Natural killer cell (primary cell): ENCODE results near the gene LRPAP1. TPM values are rescaled to one million over a fixed set of nuclear protein-coding genes. Genes with fewer than 3 reads are reported as not detected.

Experiments
- ATAC-seq, 3 donors: fragments of 150-1000 bp in 2 of 3; fragments of 200-7000 bp in 1 of 3; cut with Tn5 transposase; 1 replicate in 1 of 3; 2 replicates in 2 of 3; pipeline ENCODE4 v1.10.0; 2021; ENCODE audit warnings: mild to moderate bottlenecking in 2 of 3, moderate library complexity in 2 of 3
- DNase-seq, 2 donors: peaks; one replicate each; pipeline versions ENCODE4 v3.0.0 to v3.0.0-alpha.2; 2013 to 2021; ENCODE audit warnings: mixed read lengths in 1 of 2
- H3K27ac ChIP-seq: one replicate; pipeline ENCODE4 v1.5.1; 2013; ENCODE audit warnings: mild to moderate bottlenecking, low read length
- H3K27me3 ChIP-seq: one replicate; pipeline ENCODE4 v1.6.1; 2013; ENCODE audit warnings: low read length; ENCODE audit not compliant: control insufficient read depth, insufficient read depth
- H3K36me3 ChIP-seq: one replicate; pipeline ENCODE4 v1.6.1; 2013; ENCODE audit warnings: low read length; ENCODE audit not compliant: control insufficient read depth, insufficient read depth
- H3K4me1 ChIP-seq: one replicate; pipeline ENCODE4 v1.6.1; 2013; ENCODE audit warnings: low read length; ENCODE audit not compliant: control insufficient read depth, insufficient read depth
- H3K4me3 ChIP-seq: one replicate; pipeline ENCODE4 v1.5.1; 2013; ENCODE audit warnings: low read length
- H3K9me3 ChIP-seq: one replicate; pipeline ENCODE4 v1.6.1; 2013; ENCODE audit warnings: low read length; ENCODE audit not compliant: control insufficient read depth, insufficient read depth
- H3K27ac Mint-ChIP-seq, 2 donors: one replicate each; pipeline ENCODE4 v1.8.0; 2022; ENCODE audit warnings: mild to moderate bottlenecking in 2 of 2, mixed read lengths in 2 of 2, moderate library complexity in 1 of 2
- H3K27me3 Mint-ChIP-seq, 2 donors: one replicate each; pipeline ENCODE4 v1.8.0; 2022; ENCODE audit warnings: low read depth in 2 of 2, mixed read lengths in 2 of 2
- H3K36me3 Mint-ChIP-seq: one replicate; pipeline ENCODE4 v1.8.0; 2022; ENCODE audit warnings: mixed read lengths
- H3K4me1 Mint-ChIP-seq, 2 donors: one replicate each; pipeline ENCODE4 v1.8.0; 2022; ENCODE audit warnings: mixed read lengths in 2 of 2
- H3K4me3 Mint-ChIP-seq: one replicate; pipeline ENCODE4 v1.8.0; 2022; ENCODE audit warnings: mild to moderate bottlenecking, moderate library complexity, mixed read lengths
- H3K9me3 Mint-ChIP-seq, 2 donors: one replicate each; pipeline ENCODE4 v1.8.0; 2022; ENCODE audit warnings: mixed read lengths in 2 of 2
- CTCF ChIP-seq: fragments of 200-600 bp; IDR thresholded peaks from one replicate; pipeline ENCODE4 v1.8.0; 2022; ENCODE audit warnings: antibody characterized with exemption
- WGBS: methylation state at CpG from one replicate; pipeline ENCODE4 v1.1.7; 2013; ENCODE audit warnings: missing lambda C conversion rate; ENCODE audit not compliant: insufficient coverage; 5-methylcytosine and 5-hydroxymethylcytosine counted together
- intact Hi-C: fragments of 100-400 bp; cut with micrococcal nuclease; formaldehyde crosslinking; loops from one replicate; pipeline ENCODE4 v1.14.2; 2022
- total RNA-seq, 4 donors: library from RNA; stranded (reverse); fragments of 120-200 nt in 1 of 4; gene quantifications; one replicate each; pipeline versions ENCODE4 v1.2.3 to v1.2.4, GENCODE V29; 2013 to 2022

LRPAP1 gene
- total RNA-seq, 3 donors from 2014 or later (not counting 1 experiment from before 2014, with no cell fraction given), result 85.4 to 93.4 (median 87.3) TPM

- TF ChIP-seq CTCF, result no peak
- peaks cover 48% of the 10 kb centered on the region for H3K4me1 ChIP-seq
- Mint-ChIP-seq H3K4me3 (no peak overlapping the region), H3K36me3 (no peaks in the 10 kb centered on the region), H3K4me1 (peaks cover 17 to 34% of the 10 kb centered on the region in 2 donors), H3K27me3 (peaks cover 0 to 3% of the 10 kb centered on the region in 2 donors), H3K9me3 (no peaks in the 10 kb centered on the region), H3K27ac (no peak overlapping the region)
- 66% methylated on average over 19 of the region's 19 CpGs for WGBS
- H3K4me3 ChIP-seq, result no peak overlapping the region
- no peak for ATAC-seq
- H3K27me3 ChIP-seq, result no peaks in the 10 kb centered on the region
- no peaks in the 10 kb centered on the region for H3K36me3 ChIP-seq
- no peaks in the 10 kb centered on the region for H3K9me3 ChIP-seq
- DNase-seq, result no peak
- no peak overlapping the region for H3K27ac ChIP-seq
- intact Hi-C loops, result loop anchor here (2.0 kb wide), 1 partner anchor 375 kb away; no protein-coding TSS in a partner anchor
Observed at GRCh38 chr4:3481783-3482393, 50.3 kb downstream of the LRPAP1 start.

GRCh38 chr4:3481113-3481531 is 51.1 kb downstream of the LRPAP1 start:
- Histone ChIP-seq H3K27ac (no peak overlapping the region), H3K4me3 (no peak overlapping the region), H3K27me3 (no peaks in the 10 kb centered on the region), H3K36me3 (no peaks in the 10 kb centered on the region), H3K4me1 (peaks cover 40% of the 10 kb centered on the region), H3K9me3 (no peaks in the 10 kb centered on the region)
- intact Hi-C loops, result loop anchor here (2.0 kb wide), 1 partner anchor 374 kb away; no protein-coding TSS in a partner anchor
- Mint-ChIP-seq H3K4me3 (no peak overlapping the region), H3K4me1 (peaks cover 10 to 27% of the 10 kb centered on the region in 2 donors), H3K27me3 (peaks cover 0 to 3% of the 10 kb centered on the region in 2 donors), H3K36me3 (no peaks in the 10 kb centered on the region), H3K9me3 (no peaks in the 10 kb centered on the region), H3K27ac (peak overlapping the region in 1 of 2 donors; percentile 49)
- DNase-seq (no peak), ATAC-seq (no peak)
- WGBS, result 55% methylated on average over 5 of the region's 5 CpGs
- no peak for TF ChIP-seq CTCF

- no peaks in the 10 kb centered on the region for H3K36me3 ChIP-seq
- WGBS, result 18% methylated on average over 17 of the region's 17 CpGs
Observed at GRCh38 chr4:3480528-3481112, 51.6 kb downstream of the LRPAP1 start.

More at GRCh38 chr4:3480528-3481112, 51.6 kb downstream of the LRPAP1 start:
- H3K9me3 Mint-ChIP-seq, result no peaks in the 10 kb centered on the region
- H3K27ac Mint-ChIP-seq, result peak overlapping the region in 1 of 2 donors; percentile 49
- H3K27me3 Mint-ChIP-seq, result peaks cover 0 to 3% of the 10 kb centered on the region in 2 donors
- ATAC-seq (peak; percentile 77 to 87 (median 80)), DNase-seq (peak; percentile 73 to 78)
- Histone ChIP-seq H3K9me3 (no peaks in the 10 kb centered on the region), H3K27ac (no peak overlapping the region), H3K4me1 (peaks cover 35% of the 10 kb centered on the region), H3K27me3 (no peaks in the 10 kb centered on the region), H3K4me3 (no peak overlapping the region)
- H3K36me3 Mint-ChIP-seq, result no peaks in the 10 kb centered on the region
- no peak overlapping the region for H3K4me3 Mint-ChIP-seq
- intact Hi-C loops, result loop anchor here (1.0 to 2.0 kb wide), 2 partner anchors 134 to 374 kb away; no protein-coding TSS in a partner anchor
- TF ChIP-seq CTCF, result peak; percentile 97
- H3K4me1 Mint-ChIP-seq, result peaks cover 10 to 23% of the 10 kb centered on the region in 2 donors
